HepG2 (cell line): ENCODE data around the gene TNFSF12. TPM values are rescaled to one million over a fixed set of nuclear protein-coding genes. Genes with fewer than 3 reads are reported as not detected.

Experiments used
- AGO1 ChIP-seq: fragments of 200-400 bp; formaldehyde crosslinking; IDR thresholded peaks from 2 replicates; pipeline ENCODE4 v1.6.1; 2017; ENCODE audit warnings: mild to moderate bottlenecking, low read depth, low read length, moderate library complexity; ENCODE audit not compliant: poor library complexity, severe bottlenecking
- BCL3 ChIP-seq: sonication (generic); formaldehyde crosslinking; IDR thresholded peaks from 2 replicates; pipeline ENCODE4 v1.5.1; 2020; ENCODE audit warnings: mild to moderate bottlenecking, missing genetic modification reagents, moderate library complexity
- BCL6 ChIP-seq: IDR thresholded peaks from 2 replicates; pipeline ENCODE4 v1.6.1; 2016; ENCODE audit warnings: missing genetic modification reagents, missing compliant biosample characterization
- ELF3 ChIP-seq: IDR thresholded peaks from 2 replicates; pipeline ENCODE4 v1.6.1; 2016; ENCODE audit warnings: missing genetic modification reagents, missing compliant biosample characterization
- HOXA7 ChIP-seq: sonication (generic); formaldehyde crosslinking; IDR thresholded peaks from 2 replicates; pipeline ENCODE4 v1.8.1; 2022; ENCODE audit warnings: mild to moderate bottlenecking, missing genetic modification reagents, moderate library complexity
- KAT8 ChIP-seq: IDR thresholded peaks from 2 replicates; pipeline ENCODE4 v1.6.1; 2016; ENCODE audit warnings: missing genetic modification reagents, missing compliant biosample characterization
- MAFK ChIP-seq, 2 experiments: IDR thresholded peaks in 1 of 2; conservative IDR thresholded peaks in 1 of 2; 2 replicates each; pipeline ENCODE4 v1.6.1; 2011; ENCODE audit warnings: improper control_type of control experiment in 2 of 2, low read length in 2 of 2
- PHF8 ChIP-seq: sonication (generic); formaldehyde crosslinking; IDR thresholded peaks from 2 replicates; pipeline ENCODE4 v1.5.0; 2020; ENCODE audit warnings: missing genetic modification reagents
- PLRG1 ChIP-seq: fragments of 450-650 bp; conservative IDR thresholded peaks from 2 replicates; pipeline ENCODE4 v1.6.1; 2016
- POLR2G ChIP-seq: fragments of 200-400 bp; formaldehyde crosslinking; IDR thresholded peaks from 2 replicates; pipeline ENCODE4 v1.6.1; 2018; ENCODE audit warnings: mild to moderate bottlenecking, low read depth, low read length, moderate library complexity
- TFDP1 ChIP-seq: IDR thresholded peaks from 2 replicates; pipeline ENCODE4 v1.6.1; 2016; ENCODE audit warnings: missing compliant biosample characterization, missing genetic modification reagents, borderline replicate concordance
- THAP8 ChIP-seq: sonication (generic); formaldehyde crosslinking; IDR thresholded peaks from 2 replicates; pipeline ENCODE4 v1.5.1; 2020; ENCODE audit warnings: missing genetic modification reagents, mild to moderate bottlenecking, borderline replicate concordance
- ZBTB37 ChIP-seq: sonication (generic); formaldehyde crosslinking; IDR thresholded peaks from 2 replicates; pipeline ENCODE4 v1.4.0; 2020; ENCODE audit warnings: mild to moderate bottlenecking, missing genetic modification reagents
- ZBTB8A ChIP-seq: sonication (generic); formaldehyde crosslinking; IDR thresholded peaks from 2 replicates; pipeline ENCODE4 v1.4.0; 2020; ENCODE audit warnings: mild to moderate bottlenecking, low read depth, missing genetic modification reagents, borderline replicate concordance
- ZNF20 ChIP-seq: sonication (generic); formaldehyde crosslinking; IDR thresholded peaks from 2 replicates; pipeline ENCODE4 v1.4.0; 2020; ENCODE audit warnings: mild to moderate bottlenecking, moderate library complexity, missing genetic modification reagents
- ZNF274 ChIP-seq: sonication (generic); formaldehyde crosslinking; IDR thresholded peaks from 2 replicates; pipeline ENCODE4 v1.5.1; 2020; ENCODE audit warnings: mild to moderate bottlenecking, missing genetic modification reagents
- ZNF430 ChIP-seq: sonication (generic); formaldehyde crosslinking; IDR thresholded peaks from 2 replicates; pipeline ENCODE4 v1.9.0; 2021; ENCODE audit warnings: mild to moderate bottlenecking, missing genetic modification reagents
- ZNF574 ChIP-seq: sonication (generic); formaldehyde crosslinking; IDR thresholded peaks from 2 replicates; pipeline ENCODE4 v1.4.0; 2020; ENCODE audit warnings: missing genetic modification reagents
- ZNF614 ChIP-seq: IDR thresholded peaks from 2 replicates; pipeline ENCODE4 v1.6.1; 2018; ENCODE audit warnings: missing biosample characterization, missing genetic modification reagents, inconsistent platforms, borderline replicate concordance
- ZNF784 ChIP-seq: sonication (generic); formaldehyde crosslinking; IDR thresholded peaks from 2 replicates; pipeline ENCODE4 v1.5.1; 2020; ENCODE audit warnings: missing genetic modification reagents, mild to moderate bottlenecking, borderline replicate concordance
- ZNF878 ChIP-seq: sonication (generic); formaldehyde crosslinking; IDR thresholded peaks from 2 replicates; pipeline ENCODE4 v1.8.1; 2023; ENCODE audit warnings: mild to moderate bottlenecking, missing genetic modification reagents, moderate library complexity
- polyA plus RNA-seq, 8 experiments: library from polyadenylated mRNA; depleted of rRNA in 3 of 8; stranded (reverse) in 7 of 8; unstranded in 1 of 8; fragments of >200 nt; fragmentation: Illumina TruSeq in 4 of 8; extraction: Trizol in 4 of 8; gene quantifications; 2 replicates each; pipeline versions ENCODE4 v1.2.1 to v1.2.3, GENCODE V29; 2011 to 2016; ENCODE audit warnings: low read depth in 4 of 8, missing spikeins in 1 of 8, mixed read lengths in 1 of 8; ENCODE audit not compliant: insufficient read depth in 1 of 8
- total RNA-seq, 5 experiments: library from RNA; depleted of rRNA; stranded (reverse); fragments of >200 nt; fragmentation: Illumina TruSeq; extraction: Trizol; gene quantifications; 2 replicates each; pipeline ENCODE4 v1.2.3, GENCODE V29; 2016; ENCODE audit warnings: low read depth in 1 of 5

Gene TNFSF12
- total and polyA plus RNA-seq, 2 of the 13 experiments (the other 11 are each of a cell fraction or from before 2014, with no cell fraction given), result 0.93 to 7.2 TPM

- TF ChIP-seq ZNF430 (CRISPR knock-in tag) (peak; percentile 82; the same call in 1 of the 2 replicates), AGO1 (peak; percentile 19), BCL6 (peak; percentile 54), PHF8 (CRISPR knock-in tag) (peak; percentile 64), BCL3 (peak; percentile 25; the same call in 1 of the 2 replicates), ZNF614 (CRISPR knock-in tag) (peak; percentile 81; the same call in 1 of the 2 replicates), HOXA7 (CRISPR knock-in tag) (no peak), ZBTB37 (CRISPR knock-in tag) (0 out of 2 replicates have a peak, but pooled peaks have one; percentile 26), POLR2G (peak; percentile 76), ZNF274 (CRISPR knock-in tag) (peak; percentile 37; the same call in 1 of the 2 replicates), ZNF878 (CRISPR knock-in tag) (no peak), ZBTB8A (no peak), ELF3 (CRISPR knock-in tag) (peak; percentile 89; the same call in 1 of the 2 replicates), ZNF20 (CRISPR knock-in tag) (peak; percentile 79; the same call in 1 of the 2 replicates), ZNF574 (peak; percentile 60; the same call in 1 of the 2 replicates), MAFK (conservative IDR thresholded peaks at IDR 0.05 in 1 of 2, IDR thresholded peaks at IDR 0.05 in 1 of 2; ENCODE audit: low read length in 2 of 2) (no peak), ZNF784 (CRISPR knock-in tag) (no peak), TFDP1 (CRISPR knock-in tag) (peak; percentile 42; the same call in 1 of the 2 replicates), THAP8 (CRISPR knock-in tag) (no peak), PLRG1 (no peak), KAT8 (CRISPR knock-in tag) (peak; percentile 82)
Measured at GRCh38 chr17:7557775-7558543, 9.1 kb downstream of the TNFSF12 start (continued).
